ENCODE measurements around the gene UBFD1.
A peak's percentile ranks its signal among the peaks of the same experiment; 100 is the strongest.
"Not testable (repeated sequence)": the region's sequence is repeated elsewhere in the genome, so short reads cannot be mapped to it uniquely, and the experiment has no call there.

UBFD1 gene

GRCh38 chr16:23556881-23557778, at the start of gene UBFD1, which contains the start of gene EARS2:
TSS of gene UBFD1 (plus strand) at chr16:23557727. CDS start at chr16:23557743, 16 bp downstream.
TSS of gene EARS2 (minus strand) at chr16:23557350. CDS start at chr16:23557343, 7 bp downstream.
- peak; percentile 41 for FAIRE-seq
- peak; percentile 93 for DNase-seq (ENCODE audit: insufficient read length, low spot score)

GRCh38 chr16:23508589-23509440, 48.7 kb upstream of the UBFD1 start:
- DNase-seq (ENCODE audit: insufficient read length, low spot score) (no peak), FAIRE-seq (no peak)
- no peak for TF ChIP-seq POLR2A (IDR thresholded peaks at IDR 0.05; ENCODE audit: low read depth, low read length)

More at GRCh38 chr16:23556881-23557778, at the start of gene UBFD1, which contains the start of gene EARS2:
- peak; percentile 53 for TF ChIP-seq POLR2A (IDR thresholded peaks at IDR 0.05; ENCODE audit: low read depth, low read length)

- DNase-seq (ENCODE audit: insufficient read length, low spot score) (no peak), FAIRE-seq (no peak)
- no peak for TF ChIP-seq POLR2A (IDR thresholded peaks at IDR 0.05; ENCODE audit: low read depth, low read length)
Measured at GRCh38 chr16:23509441-23509754, 48.1 kb upstream of the UBFD1 start.

GRCh38 chr16:23509782-23510163, 47.8 kb upstream of the UBFD1 start:
- DNase-seq (ENCODE audit: insufficient read length, low spot score) (no peak), FAIRE-seq (no peak)
- no peak for TF ChIP-seq POLR2A (IDR thresholded peaks at IDR 0.05; ENCODE audit: low read depth, low read length)

- DNase-seq (ENCODE audit: insufficient read length, low spot score) = peak; percentile 76
- FAIRE-seq = no peak
- TF ChIP-seq POLR2A (IDR thresholded peaks at IDR 0.05; ENCODE audit: low read depth, low read length) = peak; percentile 92
Measured at GRCh38 chr16:23510164-23510914, 47.2 kb upstream of the UBFD1 start, which contains the start of gene GGA2. TSS of gene GGA2 (minus strand) at chr16:23510494. CDS start at chr16:23510411, 83 bp downstream.

GRCh38 chr16:23510915-23511270, 46.6 kb upstream of the UBFD1 start:
- FAIRE-seq = not testable (repeated sequence)

GRCh38 chr16:23511731-23512130, 45.8 kb upstream of the UBFD1 start:
- no peak for DNase-seq (ENCODE audit: insufficient read length, low spot score)
- FAIRE-seq = no peak
- TF ChIP-seq POLR2A (IDR thresholded peaks at IDR 0.05; ENCODE audit: low read depth, low read length) = no peak

More at GRCh38 chr16:23510915-23511270, 46.6 kb upstream of the UBFD1 start:
- DNase-seq (ENCODE audit: insufficient read length, low spot score) = not testable (repeated sequence)

GRCh38 chr16:23512168-23512695, 45.3 kb upstream of the UBFD1 start:
- no peak for TF ChIP-seq POLR2A (IDR thresholded peaks at IDR 0.05; ENCODE audit: low read depth, low read length)
- DNase-seq (ENCODE audit: insufficient read length, low spot score) (no peak), FAIRE-seq (no peak)

- no peak for TF ChIP-seq POLR2A (IDR thresholded peaks at IDR 0.05; ENCODE audit: low read depth, low read length)
- DNase-seq (ENCODE audit: insufficient read length, low spot score) (no peak), FAIRE-seq (no peak)
Measured at GRCh38 chr16:23514381-23515152, 43.0 kb upstream of the UBFD1 start.

GRCh38 chr16:23515881-23516280, 41.6 kb upstream of the UBFD1 start:
- no peak for DNase-seq (ENCODE audit: insufficient read length, low spot score)
- no peak for FAIRE-seq
- no peak for TF ChIP-seq POLR2A (IDR thresholded peaks at IDR 0.05; ENCODE audit: low read depth, low read length)

- DNase-seq (ENCODE audit: insufficient read length, low spot score) (no peak), FAIRE-seq (no peak)
- no peak for TF ChIP-seq POLR2A (IDR thresholded peaks at IDR 0.05; ENCODE audit: low read depth, low read length)
Measured at GRCh38 chr16:23516366-23517137, 41.0 kb upstream of the UBFD1 start.

- no peak for FAIRE-seq
- no peak for DNase-seq (ENCODE audit: insufficient read length, low spot score)
- no peak for TF ChIP-seq POLR2A (IDR thresholded peaks at IDR 0.05; ENCODE audit: low read depth, low read length)
Measured at GRCh38 chr16:23518435-23518891, 39.1 kb upstream of the UBFD1 start.
